ENCODE data around the gene GAPVD1. TPM values are rescaled to one million over a fixed set of nuclear protein-coding genes. Genes with fewer than 3 reads are reported as not detected.
"Not testable (repeated sequence)": the region's sequence is repeated elsewhere in the genome, so short reads cannot be mapped to it uniquely, and the experiment has no call there.

The GAPVD1 gene
- total RNA-seq, 1 donor from 2014 or later = 62.8 TPM

- DNase-seq (ENCODE audit: low spot score) = no peak
Observed at GRCh38 chr9:125255781-125256391, 5.7 kb upstream of the GAPVD1 start.

GRCh38 chr9:125258160-125258785 lies 3.4 kb upstream of the GAPVD1 start:
- DNase-seq (ENCODE audit: low spot score) = no peak

GRCh38 chr9:125258832-125259534 lies 2.6 kb upstream of the GAPVD1 start:
- peak; percentile 32 for DNase-seq (ENCODE audit: low spot score)

- no peak for DNase-seq (ENCODE audit: low spot score)
Observed at GRCh38 chr9:125260561-125260960, 1.1 kb upstream of the GAPVD1 start.

- no peak for DNase-seq (ENCODE audit: low spot score)
Observed at GRCh38 chr9:125262294-125262991, 817 bp downstream of the GAPVD1 start.

GRCh38 chr9:125264068-125264467 lies 2.4 kb downstream of the GAPVD1 start:
- DNase-seq (ENCODE audit: low spot score) = not testable (repeated sequence)

GRCh38 chr9:125268394-125269013 lies 6.9 kb downstream of the GAPVD1 start:
- DNase-seq (ENCODE audit: low spot score) = no peak

GRCh38 chr9:125269014-125269397 lies 7.4 kb downstream of the GAPVD1 start:
- DNase-seq (ENCODE audit: low spot score) = no peak

- DNase-seq (ENCODE audit: low spot score) = peak; percentile 25
Observed at GRCh38 chr9:125271081-125271480, 9.5 kb downstream of the GAPVD1 start.

GRCh38 chr9:125272697-125273096 lies 11.1 kb downstream of the GAPVD1 start:
- DNase-seq (ENCODE audit: low spot score) = peak; percentile 65

GRCh38 chr9:125276771-125277170 lies 15.1 kb downstream of the GAPVD1 start:
- no peak for DNase-seq (ENCODE audit: low spot score)

- no peak for DNase-seq (ENCODE audit: low spot score)
Observed at GRCh38 chr9:125277411-125277810, 15.8 kb downstream of the GAPVD1 start.

- no peak for DNase-seq (ENCODE audit: low spot score)
Observed at GRCh38 chr9:125280945-125281344, 19.3 kb downstream of the GAPVD1 start.

- no peak for DNase-seq (ENCODE audit: low spot score)
Observed at GRCh38 chr9:125284855-125285254, 23.2 kb downstream of the GAPVD1 start.

GRCh38 chr9:125286935-125287433 lies 25.4 kb downstream of the GAPVD1 start:
- not testable (repeated sequence) for DNase-seq (ENCODE audit: low spot score)

- no peak for DNase-seq (ENCODE audit: low spot score)
Observed at GRCh38 chr9:125293134-125293533, 31.5 kb downstream of the GAPVD1 start.

- no peak for DNase-seq (ENCODE audit: low spot score)
Observed at GRCh38 chr9:125295657-125296056, 34.0 kb downstream of the GAPVD1 start.

- no peak for DNase-seq (ENCODE audit: low spot score)
Observed at GRCh38 chr9:125296843-125297372, 35.3 kb downstream of the GAPVD1 start.

- DNase-seq (ENCODE audit: low spot score) = no peak
Observed at GRCh38 chr9:125297917-125298316, 36.3 kb downstream of the GAPVD1 start.

GRCh38 chr9:125302241-125302640 lies 40.6 kb downstream of the GAPVD1 start:
- no peak for DNase-seq (ENCODE audit: low spot score)

- no peak for DNase-seq (ENCODE audit: low spot score)
Observed at GRCh38 chr9:125304273-125304672, 42.6 kb downstream of the GAPVD1 start.

Measured in umbilical cord (tissue), 2 donors.